Thyroid gland (tissue), 4 donors: ENCODE data around the gene INAFM2. TPM values are rescaled to one million over a fixed set of nuclear protein-coding genes. Genes with fewer than 3 reads are reported as not detected.

Source experiments
- DNase-seq, 2 donors: peaks; one replicate each; pipeline ENCODE4 v3.0.0-alpha.2; 2019
- H3K27ac ChIP-seq, 3 donors: fragments of 200-600 bp; sonication (generic); 1 replicate in 2 of 3; 2 replicates in 1 of 3; pipeline ENCODE4 v1.5.1; 2016 to 2019; ENCODE audit warnings: mild to moderate bottlenecking in 1 of 3, moderate library complexity in 1 of 3
- H3K27me3 ChIP-seq: fragments of 200-600 bp; sonication (generic); one replicate; pipeline ENCODE4 v1.5.1; 2019
- H3K36me3 ChIP-seq, 2 donors: fragments of 200-600 bp; sonication (generic); one replicate each; pipeline ENCODE4 v1.5.1; 2016 to 2019
- H3K4me1 ChIP-seq, 2 donors: fragments of 200-600 bp; sonication (generic); one replicate each; pipeline ENCODE4 v1.5.1; 2017 to 2019
- H3K4me3 ChIP-seq, 3 donors: fragments of 200-600 bp; sonication (generic); replicated peaks in 1 of 3; 1 replicate in 2 of 3; 2 replicates in 1 of 3; pipeline ENCODE4 v1.5.1; 2016; ENCODE audit warnings: mild to moderate bottlenecking in 1 of 3
- H3K9me3 ChIP-seq: fragments of 200-600 bp; sonication (generic); one replicate; pipeline ENCODE4 v1.5.1; 2017
- POLR2A ChIP-seq, 2 donors: fragments of 450-650 bp; IDR thresholded peaks; one replicate each; pipeline ENCODE4 v1.6.1; 2017; ENCODE audit warnings: antibody characterized with exemption in 2 of 2, mild to moderate bottlenecking in 2 of 2, moderate library complexity in 1 of 2
- WGBS, 2 donors: methylation state at CpG; one replicate each; pipeline ENCODE4 v1.1.5; 2017; 5-methylcytosine and 5-hydroxymethylcytosine counted together
- intact Hi-C: fragments of 100-400 bp; cut with DNase I; formaldehyde crosslinking; loops from one replicate; pipeline ENCODE4 v1.15.1; 2023
- total RNA-seq, 4 donors: library from RNA; depleted of rRNA; stranded (reverse); fragments of >200 nt; gene quantifications; one replicate each; pipeline ENCODE4 v1.2.3, GENCODE V29; 2016
- TF ChIP-seq, protein P1 (sequence below), 6 experiments: fragments of 200-600 bp in 3 of 6; fragments of 450-650 bp in 3 of 6; sonication (generic) in 3 of 6; IDR thresholded peaks; one replicate each; pipeline ENCODE4 v1.5.1; 2016 to 2019; ENCODE audit warnings: antibody characterized with exemption in 6 of 6, mild to moderate bottlenecking in 2 of 6, inconsistent platforms in 1 of 6, moderate library complexity in 1 of 6

Gene INAFM2
- total RNA-seq, 4 donors from 2014 or later, result 47.5 to 86.9 (median 63.8) TPM

DNA sequence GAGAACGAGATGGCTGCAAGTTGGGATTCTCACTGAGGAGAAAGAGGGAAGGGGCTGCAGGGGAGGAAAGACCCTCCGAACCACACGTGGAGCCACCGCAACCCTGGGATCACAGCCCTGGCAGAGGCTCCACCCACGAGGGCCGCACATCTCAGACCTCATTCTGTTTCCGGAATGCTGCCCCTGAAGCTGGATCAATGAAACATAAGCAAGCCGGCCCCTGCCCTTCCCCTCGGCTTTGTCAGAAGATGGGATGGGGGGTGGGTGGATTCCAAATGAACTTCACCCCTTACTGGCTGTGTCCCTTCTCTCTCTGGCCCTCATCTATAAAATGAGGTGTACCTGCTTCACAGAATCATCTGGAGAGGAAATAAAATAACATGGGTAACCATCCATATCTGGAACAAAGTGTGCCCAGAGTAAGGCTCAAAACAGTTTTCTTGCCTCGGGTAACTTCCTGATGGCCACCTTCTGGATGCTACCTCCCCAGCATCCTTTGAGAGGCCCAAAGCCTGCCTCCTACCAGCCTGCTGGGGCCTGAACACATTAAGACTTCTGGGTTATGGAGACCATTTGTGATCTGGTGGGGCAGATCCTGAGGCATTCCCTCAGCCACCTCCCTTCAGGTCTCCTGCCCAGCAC, 21.9 kb downstream of the INAFM2 start:
- peaks cover 46 to 63% of the 10 kb centered on the region in 2 donors for H3K4me1 ChIP-seq
- H3K36me3 ChIP-seq, result no peaks in the 10 kb centered on the region
- peak; percentile 58 for DNase-seq
- WGBS, 2 donors, result 51 to 72% methylated on average over 3 to 10 of the region's 10 CpGs
- no peaks in the 10 kb centered on the region for H3K27me3 ChIP-seq
- H3K4me3 ChIP-seq, result no peak overlapping the region
- TF ChIP-seq, protein P1, sequence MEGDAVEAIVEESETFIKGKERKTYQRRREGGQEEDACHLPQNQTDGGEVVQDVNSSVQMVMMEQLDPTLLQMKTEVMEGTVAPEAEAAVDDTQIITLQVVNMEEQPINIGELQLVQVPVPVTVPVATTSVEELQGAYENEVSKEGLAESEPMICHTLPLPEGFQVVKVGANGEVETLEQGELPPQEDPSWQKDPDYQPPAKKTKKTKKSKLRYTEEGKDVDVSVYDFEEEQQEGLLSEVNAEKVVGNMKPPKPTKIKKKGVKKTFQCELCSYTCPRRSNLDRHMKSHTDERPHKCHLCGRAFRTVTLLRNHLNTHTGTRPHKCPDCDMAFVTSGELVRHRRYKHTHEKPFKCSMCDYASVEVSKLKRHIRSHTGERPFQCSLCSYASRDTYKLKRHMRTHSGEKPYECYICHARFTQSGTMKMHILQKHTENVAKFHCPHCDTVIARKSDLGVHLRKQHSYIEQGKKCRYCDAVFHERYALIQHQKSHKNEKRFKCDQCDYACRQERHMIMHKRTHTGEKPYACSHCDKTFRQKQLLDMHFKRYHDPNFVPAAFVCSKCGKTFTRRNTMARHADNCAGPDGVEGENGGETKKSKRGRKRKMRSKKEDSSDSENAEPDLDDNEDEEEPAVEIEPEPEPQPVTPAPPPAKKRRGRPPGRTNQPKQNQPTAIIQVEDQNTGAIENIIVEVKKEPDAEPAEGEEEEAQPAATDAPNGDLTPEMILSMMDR (IDR thresholded peaks at IDR 0.05), result peak in 1 of 6 experiments; percentile 30
- peak in 1 of 2 donors; percentile 53 for TF ChIP-seq POLR2A (IDR thresholded peaks at IDR 0.05)
- H3K9me3 ChIP-seq, result no peaks in the 10 kb centered on the region
- intact Hi-C loops, result no loop called here
- H3K27ac ChIP-seq, result peak overlapping the region; percentile 82 to 90 (median 89)

DNA sequence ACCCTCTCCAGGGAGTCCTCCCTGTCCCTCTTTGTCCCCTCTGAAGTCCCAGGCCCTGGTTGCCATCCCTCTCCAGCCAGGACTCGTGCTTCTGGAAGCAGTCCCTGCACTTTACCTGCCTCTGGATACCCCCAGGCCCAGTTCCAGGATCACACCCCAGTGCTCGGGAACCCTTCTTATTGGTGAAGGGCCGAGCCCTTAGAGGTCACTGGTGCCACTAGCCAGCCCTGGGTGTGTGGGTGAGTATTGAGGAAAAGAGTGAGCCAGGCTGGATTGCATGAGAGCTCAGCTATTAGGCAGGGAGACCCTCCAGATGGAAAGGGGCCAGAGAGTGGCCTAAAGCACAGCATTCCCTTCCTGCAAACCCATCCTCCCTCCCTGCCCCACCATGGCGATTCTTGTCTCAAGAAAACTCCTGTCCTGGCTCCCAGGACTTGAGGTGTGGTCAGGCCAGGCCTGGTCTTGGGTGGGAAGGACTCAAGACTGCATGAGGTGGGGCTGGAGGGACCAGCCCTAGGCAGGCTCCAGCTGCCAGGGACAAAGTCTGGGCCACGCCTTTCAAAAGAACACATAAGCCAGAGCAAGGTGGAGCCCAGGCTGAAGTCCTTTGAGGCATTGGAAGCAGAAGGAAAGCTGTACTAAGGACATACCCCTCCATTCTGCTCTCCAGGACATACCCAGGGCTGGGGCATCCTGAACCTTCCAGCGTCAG, 22.5 kb downstream of the INAFM2 start:
- TF ChIP-seq, protein P1 (IDR thresholded peaks at IDR 0.05), result no peak
- peak in 1 of 2 donors; percentile 12 for TF ChIP-seq POLR2A (IDR thresholded peaks at IDR 0.05)
- peaks cover 40 to 58% of the 10 kb centered on the region in 2 donors for H3K4me1 ChIP-seq
- H3K9me3 ChIP-seq, result no peaks in the 10 kb centered on the region
- H3K4me3 ChIP-seq, result no peak overlapping the region
- 83 to 87% methylated on average over 6 of the region's 6 CpGs for WGBS, 2 donors
- intact Hi-C loops, result no loop called here
- peak; percentile 49 to 58 for DNase-seq
- H3K36me3 ChIP-seq, result no peaks in the 10 kb centered on the region
- peak overlapping the region; percentile 82 to 90 (median 89) for H3K27ac ChIP-seq
- no peaks in the 10 kb centered on the region for H3K27me3 ChIP-seq

DNA sequence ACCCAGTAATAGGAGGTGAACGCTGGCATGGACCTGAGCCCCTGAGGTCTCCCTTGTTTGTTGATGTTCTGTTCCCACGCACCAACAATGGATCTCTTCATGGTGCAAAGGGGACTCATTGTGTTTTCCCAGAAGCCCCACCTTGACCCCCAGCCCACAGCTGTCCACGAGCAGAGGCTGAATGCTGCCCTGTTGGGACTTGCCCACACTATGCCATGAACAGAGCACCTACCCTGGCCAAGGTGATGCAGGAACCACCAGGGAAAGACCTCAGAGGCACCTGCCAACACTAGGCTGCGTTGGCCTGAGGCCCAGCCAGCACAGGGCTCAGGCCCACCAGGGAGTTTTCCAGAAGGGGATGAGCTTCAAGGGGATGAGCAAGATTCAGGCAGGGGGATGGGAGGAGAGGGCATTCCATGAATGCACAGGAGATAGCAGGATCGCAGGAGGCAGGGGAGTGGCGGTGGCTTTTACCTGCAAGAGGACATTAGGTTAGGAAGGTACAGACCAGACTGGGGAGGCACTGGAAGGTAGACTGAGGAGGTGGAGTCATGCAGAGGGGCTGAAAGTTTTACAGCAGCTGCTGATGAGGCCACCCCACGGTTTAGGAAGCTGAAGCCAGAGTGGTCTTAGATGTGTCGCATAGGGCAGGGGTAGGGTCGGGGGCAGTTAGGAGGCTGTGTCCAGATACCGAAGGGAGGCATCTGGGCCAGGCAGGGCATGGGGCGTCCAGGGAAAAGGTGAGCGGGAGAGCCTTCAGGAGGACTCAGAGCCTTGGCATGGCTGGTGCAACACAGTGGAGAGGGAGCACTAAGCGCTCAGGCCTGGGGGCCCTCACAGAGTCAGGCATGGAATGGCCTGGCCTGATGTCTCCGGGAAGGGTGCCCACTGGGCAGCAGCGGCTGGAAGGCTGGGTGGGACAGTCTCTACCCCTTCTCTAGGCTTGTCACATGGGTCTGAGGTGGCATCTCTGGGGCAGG, 23.4 kb downstream of the INAFM2 start:
- no peaks in the 10 kb centered on the region for H3K9me3 ChIP-seq
- H3K27ac ChIP-seq, result peak overlapping the region; percentile 82 to 90 (median 89)
- intact Hi-C loops, result no loop called here
- H3K4me1 ChIP-seq, result peaks cover 32 to 49% of the 10 kb centered on the region in 2 donors
- 91 to 93% methylated on average over 14 to 15 of the region's 15 CpGs for WGBS, 2 donors
- no peaks in the 10 kb centered on the region for H3K27me3 ChIP-seq
- H3K4me3 ChIP-seq, result no peak overlapping the region
- no peak for DNase-seq
- TF ChIP-seq, protein P1 (IDR thresholded peaks at IDR 0.05), result no peak
- TF ChIP-seq POLR2A (IDR thresholded peaks at IDR 0.05), result no peak
- no peaks in the 10 kb centered on the region for H3K36me3 ChIP-seq

DNA sequence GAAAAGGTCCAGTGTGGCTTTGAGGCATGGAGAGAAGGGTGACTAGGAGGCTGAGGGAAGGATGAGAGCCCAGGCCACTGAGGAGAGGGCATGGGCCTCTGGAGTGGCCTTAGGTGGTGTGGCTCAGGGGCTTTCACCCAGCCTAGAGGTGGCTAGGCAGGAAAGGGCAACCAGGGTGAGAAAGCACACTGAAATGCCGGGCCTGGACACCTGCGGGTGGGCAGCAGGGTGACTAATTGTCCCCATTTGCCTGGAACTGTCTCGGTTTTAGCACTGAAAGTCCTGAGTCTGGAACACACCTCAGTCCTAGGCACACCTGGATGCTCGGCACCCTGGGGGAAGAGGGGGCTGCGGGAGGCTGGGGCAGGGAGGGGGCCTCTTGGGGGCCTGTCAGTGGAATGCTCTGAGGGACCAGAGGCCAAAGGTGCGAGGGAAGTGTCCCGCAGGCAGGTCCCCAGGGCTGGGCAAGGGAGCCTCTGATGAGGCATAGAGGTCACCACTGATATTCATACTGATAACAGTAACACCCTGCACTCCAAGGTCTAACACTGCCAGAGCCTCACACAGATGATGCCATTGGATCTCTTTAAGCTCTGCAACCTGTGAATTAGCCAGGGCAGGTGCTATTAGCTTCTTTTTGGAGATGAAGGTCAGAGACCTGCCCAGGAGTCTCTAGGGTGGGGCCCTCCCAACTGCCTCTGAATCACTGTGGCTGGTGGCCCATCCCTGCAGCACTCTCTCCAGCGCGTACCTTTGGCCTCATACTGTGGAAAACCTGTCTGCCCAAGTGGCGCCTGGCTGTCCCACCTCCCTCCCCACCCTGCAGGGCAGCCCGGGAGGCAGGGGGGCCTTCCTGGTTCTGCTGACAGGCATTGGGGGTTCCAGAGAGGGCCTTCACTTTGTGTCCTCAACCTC, 24.3 kb downstream of the INAFM2 start:
- TF ChIP-seq, protein P1 (IDR thresholded peaks at IDR 0.05), result no peak
- no peak for TF ChIP-seq POLR2A (IDR thresholded peaks at IDR 0.05)
- Histone ChIP-seq H3K4me1 (peaks cover 31 to 41% of the 10 kb centered on the region in 2 donors), H3K27ac (no peak overlapping the region), H3K27me3 (no peaks in the 10 kb centered on the region), H3K36me3 (no peaks in the 10 kb centered on the region), H3K4me3 (no peak overlapping the region), H3K9me3 (no peaks in the 10 kb centered on the region)
- DNase-seq, result no peak
- intact Hi-C loops, result no loop called here
- 90 to 98% methylated on average over 7 to 11 of the region's 11 CpGs for WGBS, 2 donors
